ENCODE data around the gene RAX2.

GRCh38 chr19:3725640-3726310 lies 46.3 kb downstream of the RAX2 start:
- TF ChIP-seq GATA2 (IDR thresholded peaks at IDR 0.05; ENCODE audit: low read depth, low read length), result no peak
- no peak for TF ChIP-seq GATA3 (IDR thresholded peaks at IDR 0.05; ENCODE audit: low read depth, low read length)

Measured in SH-SY5Y (cell line).